Stimulated activated CD4-positive, alpha-beta T cell treated with anti-CD3 and anti-CD28 coated beads, TNF-alpha, amount 100 ng/mL, for 1 hour (primary cell): ENCODE results near the gene POLE2.
A peak's percentile ranks its signal among the peaks of the same experiment; 100 is the strongest.
"Not testable (repeated sequence)": the region's sequence is repeated elsewhere in the genome, so short reads cannot be mapped to it uniquely, and the experiment has no call there.

Experiments used
- DNase-seq, 3 donors: peaks; one replicate each; pipeline ENCODE4 v3.0.0-alpha.2; 2020; ENCODE audit warnings: low read depth in 3 of 3, low spot score in 1 of 3

Gene POLE2

GRCh38 chr14:49670475-49670874, 17.5 kb downstream of the POLE2 start:
- no peak for DNase-seq

- no peak for DNase-seq
Measured at GRCh38 chr14:49659526-49660455, 28.2 kb downstream of the POLE2 start.

GRCh38 chr14:49657500-49657899, 30.5 kb downstream of the POLE2 start:
- DNase-seq, result not testable (repeated sequence)

- DNase-seq, result no peak
Measured at GRCh38 chr14:49654511-49654910, 33.5 kb downstream of the POLE2 start.

- DNase-seq, result no peak
Measured at GRCh38 chr14:49653508-49653907, 34.5 kb downstream of the POLE2 start.

GRCh38 chr14:49642163-49642562, 45.9 kb downstream of the POLE2 start:
- DNase-seq, result no peak

- DNase-seq, result no peak
Measured at GRCh38 chr14:49641697-49642129, 46.3 kb downstream of the POLE2 start.

- DNase-seq, result no peak
Measured at GRCh38 chr14:49640540-49641417, 47.2 kb downstream of the POLE2 start.

- DNase-seq, result no peak
Measured at GRCh38 chr14:49637534-49638078, 50.4 kb downstream of the POLE2 start.

GRCh38 chr14:49636866-49637265, 51.1 kb downstream of the POLE2 start:
- DNase-seq, result no peak

GRCh38 chr14:49634547-49635334, 53.3 kb downstream of the POLE2 start, which contains the start of gene DNAAF2:
Gene DNAAF2 (minus strand): TSS chr14:49635244. CDS start chr14:49635149, 95 bp downstream.
- peak in 2 of 3 donors; percentile 37 to 41 for DNase-seq

GRCh38 chr14:49633640-49634546, 54.1 kb downstream of the POLE2 start:
- DNase-seq, result peak; percentile 85 to 90 (median 88)

GRCh38 chr14:49623941-49624839, 63.8 kb downstream of the POLE2 start:
- DNase-seq, result no peak

- DNase-seq, result no peak
Measured at GRCh38 chr14:49623387-49623786, 64.6 kb downstream of the POLE2 start.

- DNase-seq, result no peak
Measured at GRCh38 chr14:49622022-49622607, 65.9 kb downstream of the POLE2 start.

GRCh38 chr14:49621114-49621881, 66.7 kb downstream of the POLE2 start:
- DNase-seq, result peak in 1 of 3 donors; percentile 38
